PFSK-1 (cell line): ENCODE results near the gene ARHGAP21.

Experiments
- POLR2AphosphoS5 ChIP-seq: IDR thresholded peaks from 2 replicates; pipeline ENCODE4 v1.6.1; 2012; ENCODE audit warnings: low read depth, mild to moderate bottlenecking, control low read depth, low read length, moderate library complexity
- TAF1 ChIP-seq: IDR thresholded peaks from 2 replicates; pipeline ENCODE4 v1.6.1; 2012; ENCODE audit warnings: low read length, control low read depth, borderline replicate concordance; ENCODE audit not compliant: insufficient read depth
- TF ChIP-seq, protein P1 (sequence below), 2 experiments: IDR thresholded peaks; 2 replicates each; pipeline versions ENCODE4 v1.6.1 to v1.8.0; 2011 to 2012; ENCODE audit warnings: low read depth in 2 of 2, low read length in 2 of 2, control low read depth in 1 of 2, inconsistent platforms in 1 of 2, mild to moderate bottlenecking in 1 of 2, moderate library complexity in 1 of 2; ENCODE audit not compliant: insufficient read depth in 1 of 2

DNA sequence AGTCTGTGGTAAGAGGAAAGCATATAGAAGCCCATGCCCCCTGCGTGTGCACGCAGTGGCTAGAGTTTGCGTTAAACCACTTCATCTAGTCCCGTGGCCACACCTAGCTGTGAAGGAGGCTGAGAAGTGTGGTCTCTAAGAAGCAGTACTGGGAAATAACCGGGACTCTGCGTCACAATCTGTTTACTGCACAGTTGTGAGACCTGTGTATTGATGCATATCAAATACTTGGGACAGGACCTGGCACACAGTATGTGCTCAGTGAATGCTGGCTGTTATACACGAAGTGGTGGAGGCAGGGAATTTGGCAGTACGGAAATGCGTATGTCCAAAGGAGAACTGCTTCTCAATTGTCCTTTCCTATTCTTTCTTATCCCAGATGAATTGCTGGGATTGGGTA is 149.5 kb downstream of the ARHGAP21 start:
- TF ChIP-seq POLR2AphosphoS5 = no peak
- TF ChIP-seq, protein P1, sequence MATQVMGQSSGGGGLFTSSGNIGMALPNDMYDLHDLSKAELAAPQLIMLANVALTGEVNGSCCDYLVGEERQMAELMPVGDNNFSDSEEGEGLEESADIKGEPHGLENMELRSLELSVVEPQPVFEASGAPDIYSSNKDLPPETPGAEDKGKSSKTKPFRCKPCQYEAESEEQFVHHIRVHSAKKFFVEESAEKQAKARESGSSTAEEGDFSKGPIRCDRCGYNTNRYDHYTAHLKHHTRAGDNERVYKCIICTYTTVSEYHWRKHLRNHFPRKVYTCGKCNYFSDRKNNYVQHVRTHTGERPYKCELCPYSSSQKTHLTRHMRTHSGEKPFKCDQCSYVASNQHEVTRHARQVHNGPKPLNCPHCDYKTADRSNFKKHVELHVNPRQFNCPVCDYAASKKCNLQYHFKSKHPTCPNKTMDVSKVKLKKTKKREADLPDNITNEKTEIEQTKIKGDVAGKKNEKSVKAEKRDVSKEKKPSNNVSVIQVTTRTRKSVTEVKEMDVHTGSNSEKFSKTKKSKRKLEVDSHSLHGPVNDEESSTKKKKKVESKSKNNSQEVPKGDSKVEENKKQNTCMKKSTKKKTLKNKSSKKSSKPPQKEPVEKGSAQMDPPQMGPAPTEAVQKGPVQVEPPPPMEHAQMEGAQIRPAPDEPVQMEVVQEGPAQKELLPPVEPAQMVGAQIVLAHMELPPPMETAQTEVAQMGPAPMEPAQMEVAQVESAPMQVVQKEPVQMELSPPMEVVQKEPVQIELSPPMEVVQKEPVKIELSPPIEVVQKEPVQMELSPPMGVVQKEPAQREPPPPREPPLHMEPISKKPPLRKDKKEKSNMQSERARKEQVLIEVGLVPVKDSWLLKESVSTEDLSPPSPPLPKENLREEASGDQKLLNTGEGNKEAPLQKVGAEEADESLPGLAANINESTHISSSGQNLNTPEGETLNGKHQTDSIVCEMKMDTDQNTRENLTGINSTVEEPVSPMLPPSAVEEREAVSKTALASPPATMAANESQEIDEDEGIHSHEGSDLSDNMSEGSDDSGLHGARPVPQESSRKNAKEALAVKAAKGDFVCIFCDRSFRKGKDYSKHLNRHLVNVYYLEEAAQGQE (IDR thresholded peaks at IDR 0.05; ENCODE audit: insufficient read depth in 1 of 2, low read depth in 2 of 2, low read length in 2 of 2) = no peak
- no peak for TF ChIP-seq TAF1
